ENCODE results near the gene DNER.

DNER gene

DNA sequence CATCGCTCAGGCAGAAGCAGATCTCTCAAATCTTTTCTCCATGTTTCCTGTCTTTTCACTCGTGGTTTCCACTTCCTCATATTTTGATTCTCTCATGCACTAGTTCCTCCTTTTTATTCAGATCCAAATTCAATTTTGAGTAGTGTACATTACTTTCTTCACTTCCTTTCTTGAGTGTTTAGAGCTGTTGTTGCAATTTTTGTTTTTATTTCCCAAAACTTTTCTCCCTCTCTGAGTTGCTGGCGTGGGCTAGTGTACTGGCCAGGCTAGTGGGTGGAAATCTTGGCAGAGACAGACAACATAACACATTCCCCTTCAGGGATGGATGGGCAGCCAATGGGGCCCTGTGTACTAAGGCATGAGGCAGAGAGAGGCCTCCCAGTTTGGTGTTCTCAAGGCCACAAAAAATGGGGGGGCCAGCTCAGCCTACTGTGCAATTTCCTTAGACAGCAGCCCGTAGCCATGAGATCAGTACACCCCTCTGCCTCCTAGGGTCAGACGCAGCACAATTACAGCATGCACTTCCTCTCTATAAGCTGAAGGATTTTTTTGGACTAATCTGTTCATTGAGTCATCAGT is 298.1 kb downstream of the DNER start:
- no peaks in the 10 kb centered on the region for H3K4me1 ChIP-seq (ENCODE audit: low read depth, poor library complexity, severe bottlenecking)
- TF ChIP-seq, protein P1, sequence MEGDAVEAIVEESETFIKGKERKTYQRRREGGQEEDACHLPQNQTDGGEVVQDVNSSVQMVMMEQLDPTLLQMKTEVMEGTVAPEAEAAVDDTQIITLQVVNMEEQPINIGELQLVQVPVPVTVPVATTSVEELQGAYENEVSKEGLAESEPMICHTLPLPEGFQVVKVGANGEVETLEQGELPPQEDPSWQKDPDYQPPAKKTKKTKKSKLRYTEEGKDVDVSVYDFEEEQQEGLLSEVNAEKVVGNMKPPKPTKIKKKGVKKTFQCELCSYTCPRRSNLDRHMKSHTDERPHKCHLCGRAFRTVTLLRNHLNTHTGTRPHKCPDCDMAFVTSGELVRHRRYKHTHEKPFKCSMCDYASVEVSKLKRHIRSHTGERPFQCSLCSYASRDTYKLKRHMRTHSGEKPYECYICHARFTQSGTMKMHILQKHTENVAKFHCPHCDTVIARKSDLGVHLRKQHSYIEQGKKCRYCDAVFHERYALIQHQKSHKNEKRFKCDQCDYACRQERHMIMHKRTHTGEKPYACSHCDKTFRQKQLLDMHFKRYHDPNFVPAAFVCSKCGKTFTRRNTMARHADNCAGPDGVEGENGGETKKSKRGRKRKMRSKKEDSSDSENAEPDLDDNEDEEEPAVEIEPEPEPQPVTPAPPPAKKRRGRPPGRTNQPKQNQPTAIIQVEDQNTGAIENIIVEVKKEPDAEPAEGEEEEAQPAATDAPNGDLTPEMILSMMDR (conservative IDR thresholded peaks at IDR 0.05; ENCODE audit: low read depth, low read length), result no peak
- no peaks in the 10 kb centered on the region for H3K79me2 ChIP-seq (ENCODE audit: insufficient read depth, low read depth)
- H3K27ac ChIP-seq, result no peak overlapping the region
- no peaks in the 10 kb centered on the region for H3K27me3 ChIP-seq (ENCODE audit: insufficient read depth, low read depth)
- no peaks in the 10 kb centered on the region for H4K20me1 ChIP-seq (ENCODE audit: insufficient read depth)
- no peak overlapping the region for H2AFZ ChIP-seq (ENCODE audit: low read depth)
- H3K4me2 ChIP-seq, result no peak overlapping the region
- no peak overlapping the region for H3K9ac ChIP-seq
- no peak overlapping the region for H3K4me3 ChIP-seq (IDR thresholded peaks at IDR 0.05; ENCODE audit: insufficient read depth, low read depth, low read length)
- H3K36me3 ChIP-seq (ENCODE audit: insufficient read depth), result no peaks in the 10 kb centered on the region

- H3K4me1 ChIP-seq (ENCODE audit: low read depth, poor library complexity, severe bottlenecking), result no peaks in the 10 kb centered on the region
- no peak overlapping the region for H3K9ac ChIP-seq
- TF ChIP-seq, protein P1 (conservative IDR thresholded peaks at IDR 0.05; ENCODE audit: low read depth, low read length), result no peak
- H3K27me3 ChIP-seq (ENCODE audit: insufficient read depth, low read depth), result no peaks in the 10 kb centered on the region
- no peak overlapping the region for H3K27ac ChIP-seq
- no peak overlapping the region for H3K4me2 ChIP-seq
- H2AFZ ChIP-seq (ENCODE audit: low read depth), result no peak overlapping the region
- no peaks in the 10 kb centered on the region for H3K36me3 ChIP-seq (ENCODE audit: insufficient read depth)
- no peak overlapping the region for H3K4me3 ChIP-seq (IDR thresholded peaks at IDR 0.05; ENCODE audit: insufficient read depth, low read depth, low read length)
- no peaks in the 10 kb centered on the region for H4K20me1 ChIP-seq (ENCODE audit: insufficient read depth)
- H3K79me2 ChIP-seq (ENCODE audit: insufficient read depth, low read depth), result no peaks in the 10 kb centered on the region
Observed at GRCh38 chr2:229414631-229415030, 299.7 kb downstream of the DNER start.

GRCh38 chr2:229412686-229413085 is 301.7 kb downstream of the DNER start:
- no peak overlapping the region for H3K4me3 ChIP-seq (IDR thresholded peaks at IDR 0.05; ENCODE audit: insufficient read depth, low read depth, low read length)
- H3K36me3 ChIP-seq (ENCODE audit: insufficient read depth), result no peaks in the 10 kb centered on the region
- no peaks in the 10 kb centered on the region for H4K20me1 ChIP-seq (ENCODE audit: insufficient read depth)
- H3K4me1 ChIP-seq (ENCODE audit: low read depth, poor library complexity, severe bottlenecking), result no peaks in the 10 kb centered on the region
- H3K27me3 ChIP-seq (ENCODE audit: insufficient read depth, low read depth), result no peaks in the 10 kb centered on the region
- H3K27ac ChIP-seq, result no peak overlapping the region
- H3K79me2 ChIP-seq (ENCODE audit: insufficient read depth, low read depth), result no peaks in the 10 kb centered on the region
- TF ChIP-seq, protein P1 (conservative IDR thresholded peaks at IDR 0.05; ENCODE audit: low read depth, low read length), result no peak
- no peak overlapping the region for H3K4me2 ChIP-seq
- no peak overlapping the region for H3K9ac ChIP-seq
- H2AFZ ChIP-seq (ENCODE audit: low read depth), result no peak overlapping the region

DNA sequence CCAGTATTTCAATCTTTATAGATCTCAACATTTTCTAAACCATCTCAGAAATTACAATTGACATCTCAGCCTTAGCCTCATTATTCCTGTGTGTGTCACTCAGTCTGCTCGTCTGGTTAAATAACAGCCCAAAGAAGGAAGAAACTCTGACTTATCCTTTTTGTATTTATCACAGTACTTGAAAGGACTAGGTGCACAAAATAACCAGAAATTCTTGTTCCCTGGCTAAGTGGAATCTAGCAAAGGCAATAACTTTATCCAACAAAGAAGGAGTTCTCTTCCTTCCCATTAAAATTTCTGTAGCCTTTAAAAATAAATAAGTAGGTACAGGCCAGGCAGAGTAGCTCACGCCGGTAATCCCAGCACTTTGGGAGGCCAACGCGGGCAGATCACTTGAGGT is 303.4 kb downstream of the DNER start:
- TF ChIP-seq, protein P1 (conservative IDR thresholded peaks at IDR 0.05; ENCODE audit: low read depth, low read length), result no peak
- no peaks in the 10 kb centered on the region for H3K36me3 ChIP-seq (ENCODE audit: insufficient read depth)
- no peaks in the 10 kb centered on the region for H3K27me3 ChIP-seq (ENCODE audit: insufficient read depth, low read depth)
- H3K27ac ChIP-seq, result no peak overlapping the region
- no peaks in the 10 kb centered on the region for H4K20me1 ChIP-seq (ENCODE audit: insufficient read depth)
- no peaks in the 10 kb centered on the region for H3K79me2 ChIP-seq (ENCODE audit: insufficient read depth, low read depth)
- no peaks in the 10 kb centered on the region for H3K4me1 ChIP-seq (ENCODE audit: low read depth, poor library complexity, severe bottlenecking)
- no peak overlapping the region for H3K9ac ChIP-seq
- H3K4me2 ChIP-seq, result no peak overlapping the region
- H2AFZ ChIP-seq (ENCODE audit: low read depth), result no peak overlapping the region
- H3K4me3 ChIP-seq (IDR thresholded peaks at IDR 0.05; ENCODE audit: insufficient read depth, low read depth, low read length), result no peak overlapping the region
